ENCODE data around the gene TRIM5.

GRCh38 chr11:5666402-5666793 is 18.5 kb downstream of the TRIM5 start:
- no peak for TF ChIP-seq CTCF (IDR thresholded peaks at IDR 0.05)
- TF ChIP-seq EZH2 (IDR thresholded peaks at IDR 0.05; ENCODE audit: borderline replicate concordance, insufficient read depth, low read depth, low read length, poor library complexity, severe bottlenecking) = no peak

Data from B cell (primary cell).